ENCODE measurements around the gene TEF.

GRCh38 chr22:41405588-41405987, 23.8 kb downstream of the TEF start:
- TF ChIP-seq CTCF (conservative IDR thresholded peaks at IDR 0.05; ENCODE audit: low read length) = no peak
- no peak for TF ChIP-seq EZH2phosphoT487 (IDR thresholded peaks at IDR 0.05; ENCODE audit: borderline replicate concordance)

Measured in Loucy (cell line).